ENCODE measurements around the gene STRA8.

DNA sequence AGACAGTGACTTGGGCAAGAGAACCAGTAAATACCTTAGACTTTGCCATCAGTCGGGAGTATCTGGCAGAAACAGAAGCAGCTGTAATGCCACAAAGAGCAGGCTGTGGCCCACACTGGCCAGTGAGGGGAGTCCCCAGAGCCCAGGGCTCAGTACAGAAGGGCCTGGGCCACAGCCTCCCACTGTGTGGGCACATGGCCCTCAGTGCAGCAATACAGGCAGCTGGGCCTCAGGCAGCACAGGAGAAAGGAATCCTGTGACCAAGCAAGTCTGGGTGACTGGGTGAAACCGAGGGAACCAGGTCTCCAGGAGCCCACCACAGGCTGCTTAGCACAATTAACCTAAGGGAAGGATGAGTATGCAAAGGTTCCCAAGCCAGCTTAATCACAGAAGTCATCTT lies 36.3 kb upstream of the STRA8 start:
- TF ChIP-seq CTCF (conservative IDR thresholded peaks at IDR 0.05 in 1 of 2, IDR thresholded peaks at IDR 0.05 in 1 of 2; ENCODE audit: extremely low read depth in 1 of 2, insufficient read depth in 1 of 2, low read depth in 1 of 2, low read length in 2 of 2) (no peak), EZH2 (IDR thresholded peaks at IDR 0.05; ENCODE audit: borderline replicate concordance, low read length) (no peak)
